HepG2 (cell line): ENCODE data around the gene PTPRH. TPM values are rescaled to one million over a fixed set of nuclear protein-coding genes. Genes with fewer than 3 reads are reported as not detected.

ENCODE experiments used
- ATAD3A ChIP-seq: sonication (generic); formaldehyde crosslinking; IDR thresholded peaks from 2 replicates; pipeline ENCODE4 v1.4.0; 2020; ENCODE audit warnings: missing genetic modification reagents
- GZF1 ChIP-seq: sonication (generic); formaldehyde crosslinking; IDR thresholded peaks from 2 replicates; pipeline ENCODE4 v1.5.1; 2020; ENCODE audit warnings: mild to moderate bottlenecking, missing genetic modification reagents
- HNRNPL ChIP-seq: fragments of 200-400 bp; formaldehyde crosslinking; IDR thresholded peaks from 2 replicates; pipeline ENCODE4 v1.6.1; 2017; ENCODE audit warnings: mild to moderate bottlenecking, low read depth, low read length
- ISX ChIP-seq: sonication (generic); formaldehyde crosslinking; conservative IDR thresholded peaks from 2 replicates; pipeline ENCODE4 v1.5.0; 2020; ENCODE audit warnings: missing genetic modification reagents
- RBM22 ChIP-seq: fragments of 200-400 bp; formaldehyde crosslinking; optimal IDR thresholded peaks from 2 replicates; pipeline ENCODE3; 2017; ENCODE audit warnings: mild to moderate bottlenecking, low read length, moderate library complexity
- ZNF567 ChIP-seq: sonication (generic); formaldehyde crosslinking; IDR thresholded peaks from 2 replicates; pipeline ENCODE4 v1.8.1; 2023; ENCODE audit warnings: mild to moderate bottlenecking, missing genetic modification reagents, borderline replicate concordance
- ZNF580 ChIP-seq: IDR thresholded peaks from 2 replicates; pipeline ENCODE4 v1.6.1; 2016; ENCODE audit warnings: low read depth, borderline replicate concordance
- ZNF644 ChIP-seq: IDR thresholded peaks from 2 replicates; pipeline ENCODE4 v1.6.1; 2016; ENCODE audit warnings: low read depth
- ZZZ3 ChIP-seq: sonication (generic); formaldehyde crosslinking; IDR thresholded peaks from 2 replicates; pipeline ENCODE4 v1.4.0; 2020; ENCODE audit warnings: missing genetic modification reagents, mild to moderate bottlenecking, borderline replicate concordance
- polyA plus RNA-seq, 8 experiments: library from polyadenylated mRNA; depleted of rRNA in 3 of 8; stranded (reverse) in 7 of 8; unstranded in 1 of 8; fragments of >200 nt; fragmentation: Illumina TruSeq in 4 of 8; extraction: Trizol in 4 of 8; gene quantifications; 2 replicates each; pipeline versions ENCODE4 v1.2.1 to v1.2.3, GENCODE V29; 2011 to 2016; ENCODE audit warnings: low read depth in 4 of 8, missing spikeins in 1 of 8, mixed read lengths in 1 of 8; ENCODE audit not compliant: insufficient read depth in 1 of 8
- total RNA-seq, 5 experiments: library from RNA; depleted of rRNA; stranded (reverse); fragments of >200 nt; fragmentation: Illumina TruSeq; extraction: Trizol; gene quantifications; 2 replicates each; pipeline ENCODE4 v1.2.3, GENCODE V29; 2016; ENCODE audit warnings: low read depth in 1 of 5
- TF ChIP-seq, protein P1 (sequence below): sonication (generic); formaldehyde crosslinking; conservative IDR thresholded peaks from 2 replicates; pipeline ENCODE4 v1.8.0; 2022; ENCODE audit warnings: mild to moderate bottlenecking, moderate library complexity, missing genetic modification reagents
- TF ChIP-seq, protein P2 (sequence below): sonication (generic); formaldehyde crosslinking; IDR thresholded peaks from 2 replicates; pipeline ENCODE4 v1.4.0; 2020; ENCODE audit warnings: missing genetic modification reagents
- TF ChIP-seq, protein P3 (sequence below): IDR thresholded peaks from 2 replicates; pipeline ENCODE4 v1.6.1; 2016; ENCODE audit warnings: mild to moderate bottlenecking, missing biosample characterization, missing genetic modification reagents
- TF ChIP-seq, protein P4 (sequence below): sonication (generic); formaldehyde crosslinking; IDR thresholded peaks from 2 replicates; pipeline ENCODE4 v1.5.1; 2020; ENCODE audit warnings: mild to moderate bottlenecking, missing genetic modification reagents
- TF ChIP-seq, protein P5 (sequence below): sonication (generic); formaldehyde crosslinking; IDR thresholded peaks from 2 replicates; pipeline ENCODE4 v1.8.0; 2023; ENCODE audit warnings: mild to moderate bottlenecking, missing genetic modification reagents
- TF ChIP-seq, protein P6 (sequence below): IDR thresholded peaks from 2 replicates; pipeline ENCODE4 v1.4.0; 2020; ENCODE audit warnings: mild to moderate bottlenecking, missing genetic modification reagents

The PTPRH gene
- total and polyA plus RNA-seq, 2 of the 13 experiments (the other 11 are each of a cell fraction or from before 2014, with no cell fraction given): 14.7 to 125 TPM

DNA sequence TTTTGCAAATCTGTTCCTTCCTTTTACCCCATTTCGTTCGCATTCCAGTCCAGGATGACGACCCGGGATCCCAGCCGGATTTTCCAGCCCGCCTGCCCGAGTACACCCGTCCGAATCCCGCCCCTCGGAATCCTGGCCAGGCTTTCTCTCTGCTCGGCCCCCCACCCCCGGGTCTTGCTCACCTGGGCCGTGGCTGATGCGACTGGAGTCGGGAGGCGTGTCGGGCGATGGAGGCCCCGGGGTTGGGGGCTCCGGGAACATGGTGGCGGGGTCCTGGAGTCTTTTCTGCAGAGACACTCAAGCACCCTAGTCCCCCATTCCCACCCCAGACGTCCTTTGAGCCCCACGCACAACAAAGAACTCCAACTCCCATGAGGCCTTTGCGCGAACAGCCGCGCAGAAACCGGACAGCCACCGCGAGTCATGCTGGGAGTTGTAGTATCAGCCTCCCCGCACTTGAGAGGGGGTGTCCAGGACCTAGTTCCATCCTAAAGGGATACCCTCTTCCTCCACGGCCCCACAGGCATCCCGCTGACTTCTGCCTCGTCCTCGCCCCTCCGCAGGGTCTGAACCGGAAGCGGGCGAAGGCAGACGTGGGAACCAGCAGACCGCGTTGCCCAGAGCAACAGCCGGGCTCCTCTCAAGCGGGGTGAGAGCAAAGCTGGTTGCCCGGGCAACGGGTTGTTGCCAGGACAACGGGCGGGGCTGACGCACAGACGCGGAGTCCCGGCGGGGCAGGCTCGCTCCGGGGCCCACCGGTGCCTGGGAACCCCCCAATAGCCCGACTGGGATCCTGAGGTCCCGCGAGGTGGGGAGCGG, 30.3 kb downstream of the PTPRH start (continued):
- TF ChIP-seq, protein P1, sequence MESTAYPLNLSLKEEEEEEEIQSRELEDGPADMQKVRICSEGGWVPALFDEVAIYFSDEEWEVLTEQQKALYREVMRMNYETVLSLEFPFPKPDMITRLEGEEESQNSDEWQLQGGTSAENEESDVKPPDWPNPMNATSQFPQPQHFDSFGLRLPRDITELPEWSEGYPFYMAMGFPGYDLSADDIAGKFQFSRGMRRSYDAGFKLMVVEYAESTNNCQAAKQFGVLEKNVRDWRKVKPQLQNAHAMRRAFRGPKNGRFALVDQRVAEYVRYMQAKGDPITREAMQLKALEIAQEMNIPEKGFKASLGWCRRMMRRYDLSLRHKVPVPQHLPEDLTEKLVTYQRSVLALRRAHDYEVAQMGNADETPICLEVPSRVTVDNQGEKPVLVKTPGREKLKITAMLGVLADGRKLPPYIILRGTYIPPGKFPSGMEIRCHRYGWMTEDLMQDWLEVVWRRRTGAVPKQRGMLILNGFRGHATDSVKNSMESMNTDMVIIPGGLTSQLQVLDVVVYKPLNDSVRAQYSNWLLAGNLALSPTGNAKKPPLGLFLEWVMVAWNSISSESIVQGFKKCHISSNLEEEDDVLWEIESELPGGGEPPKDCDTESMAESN (CRISPR knock-in tag): 0 out of 2 replicates have a peak, but pooled peaks have one; percentile 20
- TF ChIP-seq, protein P2, sequence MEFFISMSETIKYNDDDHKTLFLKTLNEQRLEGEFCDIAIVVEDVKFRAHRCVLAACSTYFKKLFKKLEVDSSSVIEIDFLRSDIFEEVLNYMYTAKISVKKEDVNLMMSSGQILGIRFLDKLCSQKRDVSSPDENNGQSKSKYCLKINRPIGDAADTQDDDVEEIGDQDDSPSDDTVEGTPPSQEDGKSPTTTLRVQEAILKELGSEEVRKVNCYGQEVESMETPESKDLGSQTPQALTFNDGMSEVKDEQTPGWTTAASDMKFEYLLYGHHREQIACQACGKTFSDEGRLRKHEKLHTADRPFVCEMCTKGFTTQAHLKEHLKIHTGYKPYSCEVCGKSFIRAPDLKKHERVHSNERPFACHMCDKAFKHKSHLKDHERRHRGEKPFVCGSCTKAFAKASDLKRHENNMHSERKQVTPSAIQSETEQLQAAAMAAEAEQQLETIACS (CRISPR knock-in tag): no peak
- TF ChIP-seq, protein P3, sequence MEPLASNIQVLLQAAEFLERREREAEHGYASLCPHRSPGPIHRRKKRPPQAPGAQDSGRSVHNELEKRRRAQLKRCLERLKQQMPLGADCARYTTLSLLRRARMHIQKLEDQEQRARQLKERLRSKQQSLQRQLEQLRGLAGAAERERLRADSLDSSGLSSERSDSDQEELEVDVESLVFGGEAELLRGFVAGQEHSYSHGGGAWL (CRISPR knock-in tag): no peak
- no peak for TF ChIP-seq GZF1
- TF ChIP-seq ZZZ3 (CRISPR knock-in tag): no peak
- TF ChIP-seq ZNF580 (CRISPR knock-in tag): no peak
- TF ChIP-seq ZNF567: no peak
- TF ChIP-seq, protein P4, sequence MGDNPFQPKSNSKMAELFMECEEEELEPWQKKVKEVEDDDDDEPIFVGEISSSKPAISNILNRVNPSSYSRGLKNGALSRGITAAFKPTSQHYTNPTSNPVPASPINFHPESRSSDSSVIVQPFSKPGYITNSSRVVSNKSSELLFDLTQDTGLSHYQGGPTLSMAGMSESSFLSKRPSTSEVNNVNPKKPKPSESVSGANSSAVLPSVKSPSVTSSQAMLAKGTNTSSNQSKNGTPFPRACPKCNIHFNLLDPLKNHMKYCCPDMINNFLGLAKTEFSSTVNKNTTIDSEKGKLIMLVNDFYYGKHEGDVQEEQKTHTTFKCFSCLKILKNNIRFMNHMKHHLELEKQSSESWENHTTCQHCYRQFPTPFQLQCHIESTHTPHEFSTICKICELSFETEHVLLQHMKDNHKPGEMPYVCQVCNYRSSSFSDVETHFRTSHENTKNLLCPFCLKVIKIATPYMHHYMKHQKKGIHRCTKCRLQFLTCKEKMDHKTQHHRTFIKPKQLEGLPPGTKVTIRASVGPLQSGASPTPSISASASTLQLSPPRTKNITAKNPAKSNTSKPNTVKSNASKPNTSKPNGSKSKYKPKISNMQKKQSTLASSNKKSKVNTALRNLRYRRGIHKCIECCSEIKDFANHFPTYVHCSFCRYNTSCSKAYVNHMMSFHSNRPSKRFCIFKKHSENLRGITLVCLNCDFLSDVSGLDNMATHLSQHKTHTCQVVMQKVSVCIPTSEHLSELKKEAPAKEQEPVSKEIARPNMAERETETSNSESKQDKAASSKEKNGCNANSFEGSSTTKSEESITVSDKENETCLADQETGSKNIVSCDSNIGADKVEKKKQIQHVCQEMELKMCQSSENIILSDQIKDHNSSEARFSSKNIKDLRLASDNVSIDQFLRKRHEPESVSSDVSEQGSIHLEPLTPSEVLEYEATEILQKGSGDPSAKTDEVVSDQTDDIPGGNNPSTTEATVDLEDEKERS (CRISPR knock-in tag): no peak
- TF ChIP-seq, protein P5, sequence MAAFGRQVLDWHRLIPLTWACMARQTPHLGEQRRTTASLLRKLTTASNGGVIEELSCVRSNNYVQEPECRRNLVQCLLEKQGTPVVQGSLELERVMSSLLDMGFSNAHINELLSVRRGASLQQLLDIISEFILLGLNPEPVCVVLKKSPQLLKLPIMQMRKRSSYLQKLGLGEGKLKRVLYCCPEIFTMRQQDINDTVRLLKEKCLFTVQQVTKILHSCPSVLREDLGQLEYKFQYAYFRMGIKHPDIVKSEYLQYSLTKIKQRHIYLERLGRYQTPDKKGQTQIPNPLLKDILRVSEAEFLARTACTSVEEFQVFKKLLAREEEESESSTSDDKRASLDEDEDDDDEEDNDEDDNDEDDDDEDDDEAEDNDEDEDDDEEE (CRISPR knock-in tag): no peak
- TF ChIP-seq ZNF644 (CRISPR knock-in tag): no peak
- no peak for TF ChIP-seq HNRNPL
- no peak for TF ChIP-seq ISX
- no peak for TF ChIP-seq ATAD3A
- peak; percentile 100 for TF ChIP-seq RBM22
- TF ChIP-seq, protein P6, sequence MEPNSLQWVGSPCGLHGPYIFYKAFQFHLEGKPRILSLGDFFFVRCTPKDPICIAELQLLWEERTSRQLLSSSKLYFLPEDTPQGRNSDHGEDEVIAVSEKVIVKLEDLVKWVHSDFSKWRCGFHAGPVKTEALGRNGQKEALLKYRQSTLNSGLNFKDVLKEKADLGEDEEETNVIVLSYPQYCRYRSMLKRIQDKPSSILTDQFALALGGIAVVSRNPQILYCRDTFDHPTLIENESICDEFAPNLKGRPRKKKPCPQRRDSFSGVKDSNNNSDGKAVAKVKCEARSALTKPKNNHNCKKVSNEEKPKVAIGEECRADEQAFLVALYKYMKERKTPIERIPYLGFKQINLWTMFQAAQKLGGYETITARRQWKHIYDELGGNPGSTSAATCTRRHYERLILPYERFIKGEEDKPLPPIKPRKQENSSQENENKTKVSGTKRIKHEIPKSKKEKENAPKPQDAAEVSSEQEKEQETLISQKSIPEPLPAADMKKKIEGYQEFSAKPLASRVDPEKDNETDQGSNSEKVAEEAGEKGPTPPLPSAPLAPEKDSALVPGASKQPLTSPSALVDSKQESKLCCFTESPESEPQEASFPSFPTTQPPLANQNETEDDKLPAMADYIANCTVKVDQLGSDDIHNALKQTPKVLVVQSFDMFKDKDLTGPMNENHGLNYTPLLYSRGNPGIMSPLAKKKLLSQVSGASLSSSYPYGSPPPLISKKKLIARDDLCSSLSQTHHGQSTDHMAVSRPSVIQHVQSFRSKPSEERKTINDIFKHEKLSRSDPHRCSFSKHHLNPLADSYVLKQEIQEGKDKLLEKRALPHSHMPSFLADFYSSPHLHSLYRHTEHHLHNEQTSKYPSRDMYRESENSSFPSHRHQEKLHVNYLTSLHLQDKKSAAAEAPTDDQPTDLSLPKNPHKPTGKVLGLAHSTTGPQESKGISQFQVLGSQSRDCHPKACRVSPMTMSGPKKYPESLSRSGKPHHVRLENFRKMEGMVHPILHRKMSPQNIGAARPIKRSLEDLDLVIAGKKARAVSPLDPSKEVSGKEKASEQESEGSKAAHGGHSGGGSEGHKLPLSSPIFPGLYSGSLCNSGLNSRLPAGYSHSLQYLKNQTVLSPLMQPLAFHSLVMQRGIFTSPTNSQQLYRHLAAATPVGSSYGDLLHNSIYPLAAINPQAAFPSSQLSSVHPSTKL (CRISPR knock-in tag): no peak
